Posterior cingulate gyrus (tissue), 11 donors: ENCODE data around the gene CHRNB1.

Experiments
- DNase-seq, 10 donors: peaks; one replicate each; pipeline versions ENCODE4 v3.0.0 to v3.0.0-alpha.2; 2020 to 2021; ENCODE audit warnings: mixed read lengths in 3 of 10
- intact Hi-C: fragments of 100-400 bp; cut with DNase I; formaldehyde crosslinking; loops from one replicate; pipeline ENCODE4 v1.15.1; 2023

Gene CHRNB1

GRCh38 chr17:7497636-7498035 lies 52.8 kb downstream of the CHRNB1 start:
- peak in 1 of 10 donors; percentile 74 for DNase-seq
- intact Hi-C loops, result no loop called here

GRCh38 chr17:7499161-7499560 lies 54.3 kb downstream of the CHRNB1 start:
- intact Hi-C loops, result no loop called here
- DNase-seq, result peak in 1 of 10 donors; percentile 52

GRCh38 chr17:7501729-7502128 lies 56.9 kb downstream of the CHRNB1 start:
- intact Hi-C loops, result no loop called here
- peak in 1 of 10 donors; percentile 35 for DNase-seq

GRCh38 chr17:7502171-7502847 lies 57.4 kb downstream of the CHRNB1 start:
- intact Hi-C loops, result no loop called here
- DNase-seq, result peak in 1 of 10 donors; percentile 72

GRCh38 chr17:7502987-7503386 lies 58.1 kb downstream of the CHRNB1 start:
- peak in 1 of 10 donors; percentile 70 for DNase-seq
- intact Hi-C loops, result no loop called here

GRCh38 chr17:7503521-7503920 lies 58.7 kb downstream of the CHRNB1 start:
- intact Hi-C loops, result no loop called here
- peak in 1 of 10 donors; percentile 36 for DNase-seq
